T-helper 2 cell treated with Interferon-gamma antibody and Interleukin-4, amounts not matched to agents 100 ng/mL and 5 ng/mL, for 36 hours (primary cell): ENCODE data around the gene SRP9. TPM values are rescaled to one million over a fixed set of nuclear protein-coding genes. Genes with fewer than 3 reads are reported as not detected.
"Not testable (repeated sequence)": the region's sequence is repeated elsewhere in the genome, so short reads cannot be mapped to it uniquely, and the experiment has no call there.

Source experiments
- intact Hi-C: fragments of 100-400 bp; cut with micrococcal nuclease; formaldehyde crosslinking; loops from one replicate; pipeline ENCODE4 v1.15.1; 2023
- total RNA-seq: library from RNA; stranded (reverse); gene quantifications from 2 replicates; pipeline ENCODE4 v1.2.3, GENCODE V29; 2022

Gene SRP9
- total RNA-seq, 1 donor from 2014 or later: 238 TPM

- intact Hi-C loops: no loop called here
These were observed 58.2 kb downstream of the SRP9 start for GRCh38 chr1:225835856-225836255.

DNA sequence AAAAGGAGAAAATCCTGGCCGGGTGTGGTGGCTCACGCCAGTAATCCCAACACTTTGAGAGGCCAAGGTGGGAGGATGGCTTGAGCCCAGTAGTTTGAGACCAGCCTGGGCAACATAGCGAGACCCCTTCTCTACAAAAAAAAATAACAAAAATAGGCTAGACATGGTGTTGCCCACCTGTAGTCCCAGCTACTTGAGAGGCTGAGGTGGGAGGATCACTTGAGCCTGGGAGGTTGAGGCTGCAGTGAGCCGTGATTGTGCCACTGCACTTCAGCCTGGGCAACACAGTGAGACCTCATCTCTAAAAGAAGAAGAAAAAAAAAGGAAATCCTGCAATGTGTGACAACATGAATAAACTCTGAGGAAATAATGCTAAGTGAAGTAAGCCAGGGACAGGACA lies 58.7 kb downstream of the SRP9 start:
- intact Hi-C loops: not testable (repeated sequence)

GRCh38 chr1:225838793-225839192 lies 61.2 kb downstream of the SRP9 start:
- intact Hi-C loops: no loop called here

Other genes with a start within 250 kb of the SRP9 start
- 0.07 TPM in 1 of 2 replicates, not detected in the other for gene ENAH, start 124.7 kb upstream of the SRP9 start, total RNA-seq
- gene EPHX1, start 32.3 kb downstream of the SRP9 start, total RNA-seq: 1.5 and 2.2 TPM in 2 replicates
- 96.5 and 97.9 TPM in 2 replicates for gene TMEM63A, start 104.6 kb downstream of the SRP9 start, total RNA-seq
- not detected in 2 replicates for gene LEFTY1, start 111.3 kb downstream of the SRP9 start, total RNA-seq
- gene PYCR2, start 146.4 kb downstream of the SRP9 start, total RNA-seq: 97.0 and 97.3 TPM in 2 replicates
- not detected in 2 replicates for gene LEFTY2, start 163.4 kb downstream of the SRP9 start, total RNA-seq
- 20.0 and 20.5 TPM in 2 replicates for gene SDE2, start 221.5 kb downstream of the SRP9 start, total RNA-seq